ENCODE data around the gene OR6J1. TPM values are rescaled to one million over a fixed set of nuclear protein-coding genes. Genes with fewer than 3 reads are reported as not detected.

The OR6J1 gene
- total and polyA plus RNA-seq, 9 of the 15 experiments (the other 6 are each of a cell fraction or from before 2014, with no cell fraction given) = not detected

DNA sequence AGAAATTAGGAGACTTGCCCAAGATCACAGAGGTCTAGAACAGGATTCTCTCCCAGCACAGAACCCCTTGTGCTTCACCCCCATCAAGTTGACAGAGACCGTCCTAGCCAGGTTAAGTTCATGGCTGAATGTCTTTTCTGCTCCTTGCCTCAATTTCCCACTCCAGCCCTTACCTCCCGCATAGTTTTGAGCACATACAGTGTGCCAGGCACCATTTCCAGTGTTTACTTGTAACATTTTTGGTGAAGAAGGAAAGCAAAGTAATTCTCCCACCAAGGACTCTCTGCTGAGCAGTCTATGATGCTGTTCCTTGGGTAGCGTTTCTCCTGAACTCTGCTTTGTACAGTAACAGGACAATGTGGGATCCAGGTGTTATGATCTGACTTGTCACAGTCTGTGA, 44.8 kb downstream of the OR6J1 start:
- FAIRE-seq = no peak
- peak overlapping the region; percentile 56 for H3K4me3 ChIP-seq
- peak overlapping the region; percentile 32; the same call in 1 of the 2 replicates for H2AFZ ChIP-seq (ENCODE audit: low read depth, low read length)
- CTCF ChIA-PET (ENCODE audit: low intra/inter-chr PET ratio) = no interaction called here
- H3K79me2 ChIP-seq (ENCODE audit: control insufficient read depth, insufficient read depth, low read length) = peaks cover 14% of the 10 kb centered on the region
- TF ChIP-seq, protein P1, sequence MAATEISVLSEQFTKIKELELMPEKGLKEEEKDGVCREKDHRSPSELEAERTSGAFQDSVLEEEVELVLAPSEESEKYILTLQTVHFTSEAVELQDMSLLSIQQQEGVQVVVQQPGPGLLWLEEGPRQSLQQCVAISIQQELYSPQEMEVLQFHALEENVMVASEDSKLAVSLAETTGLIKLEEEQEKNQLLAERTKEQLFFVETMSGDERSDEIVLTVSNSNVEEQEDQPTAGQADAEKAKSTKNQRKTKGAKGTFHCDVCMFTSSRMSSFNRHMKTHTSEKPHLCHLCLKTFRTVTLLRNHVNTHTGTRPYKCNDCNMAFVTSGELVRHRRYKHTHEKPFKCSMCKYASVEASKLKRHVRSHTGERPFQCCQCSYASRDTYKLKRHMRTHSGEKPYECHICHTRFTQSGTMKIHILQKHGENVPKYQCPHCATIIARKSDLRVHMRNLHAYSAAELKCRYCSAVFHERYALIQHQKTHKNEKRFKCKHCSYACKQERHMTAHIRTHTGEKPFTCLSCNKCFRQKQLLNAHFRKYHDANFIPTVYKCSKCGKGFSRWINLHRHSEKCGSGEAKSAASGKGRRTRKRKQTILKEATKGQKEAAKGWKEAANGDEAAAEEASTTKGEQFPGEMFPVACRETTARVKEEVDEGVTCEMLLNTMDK (IDR thresholded peaks at IDR 0.05; ENCODE audit: borderline replicate concordance, insufficient read depth, low read depth, low read length, poor library complexity, severe bottlenecking) = no peak
- no peak for TF ChIP-seq ZFX (CRISPR knock-in tag; IDR thresholded peaks at IDR 0.05)
- no peak for ATAC-seq
- H3K27me3 ChIP-seq (ENCODE audit: control insufficient read depth in 2 of 2, insufficient read depth in 2 of 2, low read length in 2 of 2) = no peaks in the 10 kb centered on the region
- H3K9ac ChIP-seq (ENCODE audit: insufficient read depth in 1 of 2, low read depth in 2 of 2, low read length in 2 of 2) = peak overlapping the region; percentile 49 to 68; a peak in 3 of 4 replicates
- BruUV-seq (replicated peaks) = no TSS peak
- H3K27ac ChIP-seq (ENCODE audit: extremely low read depth, low read depth, low read length) = peak overlapping the region; percentile 72; the same call in 2 of the 3 replicates
- intact Hi-C loops (cut with micrococcal nuclease) (no loop called here), in situ Hi-C loops (cut with MboI) (no loop called here)
- DNase-seq (ENCODE audit: extremely low read depth in 1 of 4, low spot score in 3 of 4) = no peak
- no peaks in the 10 kb centered on the region for H4K20me1 ChIP-seq (replicated peaks; ENCODE audit: control insufficient read depth, insufficient read depth, low read length)
- peaks cover 14 to 37% of the 10 kb centered on the region in 2 experiments; a peak in 4 of 5 replicates for H3K4me1 ChIP-seq (replicated peaks in 1 of 2; ENCODE audit: control insufficient read depth in 2 of 2, insufficient read depth in 2 of 2, low read length in 2 of 2)
- peaks cover 17% of the 10 kb centered on the region; the same call in 2 of the 3 replicates for H3K36me3 ChIP-seq (ENCODE audit: control insufficient read depth, insufficient read depth, low read length)
- H3K4me2 ChIP-seq (ENCODE audit: insufficient read depth, low read length) = peak overlapping the region; percentile 87
- POLR2A ChIA-PET = interaction anchor here (0.9 to 1.6 kb wide), 3 partner anchors 8 to 167 kb away, joined by 3 to 8 read pairs (median 4); partner anchors contain the start of gene OXA1L
- WGBS (ENCODE audit: insufficient coverage, low coverage, missing lambda C conversion rate) = 50% methylated on average over 3 of the region's 3 CpGs
- H3K9me3 ChIP-seq (replicated peaks; ENCODE audit: control insufficient read depth, insufficient read depth, low read depth, low read length) = no peaks in the 10 kb centered on the region
- H3K9me1 ChIP-seq (ENCODE audit: control insufficient read depth, insufficient read depth, low read length) = peaks cover 2% of the 10 kb centered on the region
